ENCODE data around the gene ABRACL. TPM values are rescaled to one million over a fixed set of nuclear protein-coding genes. Genes with fewer than 3 reads are reported as not detected.

ABRACL gene
- 97.2 TPM for polyA plus RNA-seq
- long read RNA-seq, donor 1, transcript ABRACL-201 (3 exons, 845 nt), result major isoform, 41 of 41 reads
- long read RNA-seq, donor 1, partial matches to known transcripts, result 0 of 41 reads
- long read RNA-seq, donor 1, other reads (novel, unspliced or antisense), result 0 of 41 reads
- long read RNA-seq, donor 2, transcript ABRACL-201 (3 exons, 845 nt), result major isoform, 84 of 84 reads
- long read RNA-seq, donor 2, partial matches to known transcripts, result 0 of 84 reads
- long read RNA-seq, donor 2, other reads (novel, unspliced or antisense), result 0 of 84 reads
- long read RNA-seq, donor 3, transcript ABRACL-201 (3 exons, 845 nt), result major isoform, 123 of 133 reads
- long read RNA-seq, donor 3, partial matches to known transcripts, result 0 of 133 reads
- long read RNA-seq, donor 3, other reads (novel, unspliced or antisense), result 10 of 133 reads
- long read RNA-seq, donor 4, transcript ABRACL-201 (3 exons, 845 nt), result major isoform, 7 of 7 reads
- long read RNA-seq, donor 4, partial matches to known transcripts, result 0 of 7 reads
- long read RNA-seq, donor 4, other reads (novel, unspliced or antisense), result 0 of 7 reads
- long read RNA-seq, donor 5, transcript ABRACL-201 (3 exons, 845 nt), result major isoform, 29 of 29 reads
- long read RNA-seq, donor 5, partial matches to known transcripts, result 0 of 29 reads
- long read RNA-seq, donor 5, other reads (novel, unspliced or antisense), result 0 of 29 reads
- long read RNA-seq, donor 6, transcript ABRACL-201 (3 exons, 845 nt), result major isoform, 62 of 110 reads
- long read RNA-seq, donor 6, partial matches to known transcripts, result 46 of 110 reads
- long read RNA-seq, donor 6, other reads (novel, unspliced or antisense), result 0 of 110 reads
- long read RNA-seq, donor 7, transcript ABRACL-201 (3 exons, 845 nt), result major isoform, 33 of 33 reads
- long read RNA-seq, donor 7, partial matches to known transcripts, result 0 of 33 reads
- long read RNA-seq, donor 7, other reads (novel, unspliced or antisense), result 0 of 33 reads
- long read RNA-seq, donor 8, transcript ABRACL-201 (3 exons, 845 nt), result major isoform, 98 of 139 reads
- long read RNA-seq, donor 8, partial matches to known transcripts, result 39 of 139 reads
- long read RNA-seq, donor 8, other reads (novel, unspliced or antisense), result 0 of 139 reads
- long read RNA-seq, donor 9, transcript ABRACL-201 (3 exons, 845 nt), result major isoform, 69 of 82 reads
- long read RNA-seq, donor 9, partial matches to known transcripts, result 12 of 82 reads
- long read RNA-seq, donor 9, other reads (novel, unspliced or antisense), result 0 of 82 reads
- long read RNA-seq, donor 10, transcript ABRACL-201 (3 exons, 845 nt), result major isoform, 101 of 112 reads
- long read RNA-seq, donor 10, partial matches to known transcripts, result 0 of 112 reads
- long read RNA-seq, donor 10, other reads (novel, unspliced or antisense), result 9 of 112 reads
- long read RNA-seq, donor 11, transcript ABRACL-201 (3 exons, 845 nt), result major isoform, 67 of 68 reads
- long read RNA-seq, donor 11, partial matches to known transcripts, result 0 of 68 reads
- long read RNA-seq, donor 11, other reads (novel, unspliced or antisense), result 0 of 68 reads

GRCh38 chr6:139028658-139029469 lies at the start of gene ABRACL:
Gene ABRACL, plus strand, starts transcription at chr6:139028745. Its CDS starts 5,416 bp downstream, at chr6:139034161.
- WGBS (ENCODE audit: insufficient coverage, low lambda C conversion rate), result no CpG with 5 or more reads among the region's 77 CpGs
- peak; percentile 58 to 87 for DNase-seq

GRCh38 chr6:138979365-138979764 lies 49.2 kb upstream of the ABRACL start:
- Histone ChIP-seq H3K27ac (ENCODE audit: low read length) (no peak overlapping the region), H3K9me3 (ENCODE audit: control insufficient read depth, low read depth, low read length) (no peaks in the 10 kb centered on the region), H3K27me3 (ENCODE audit: control insufficient read depth, insufficient read depth, low read length) (no peaks in the 10 kb centered on the region), H3K4me1 (ENCODE audit: control insufficient read depth, insufficient read depth, low read length) (no peaks in the 10 kb centered on the region), H3K36me3 (ENCODE audit: control insufficient read depth, insufficient read depth, low read length) (no peaks in the 10 kb centered on the region), H3K4me3 (ENCODE audit: low read length) (no peak overlapping the region)
- no peak for DNase-seq
- 100% methylated on average over 1 of the region's 2 CpGs for WGBS (ENCODE audit: insufficient coverage, low lambda C conversion rate)

More at GRCh38 chr6:139028658-139029469, at the start of gene ABRACL:
- Histone ChIP-seq H3K27me3 (ENCODE audit: control insufficient read depth, insufficient read depth, low read length) (no peaks in the 10 kb centered on the region), H3K9me3 (ENCODE audit: control insufficient read depth, low read depth, low read length) (no peaks in the 10 kb centered on the region), H3K27ac (ENCODE audit: low read length) (peak within 1 kb of the TSS; percentile 92), H3K36me3 (ENCODE audit: control insufficient read depth, insufficient read depth, low read length) (peaks cover 5% of the 10 kb centered on the region), H3K4me3 (ENCODE audit: low read length) (peak within 1 kb of the TSS; percentile 89), H3K4me1 (ENCODE audit: control insufficient read depth, insufficient read depth, low read length) (peaks cover 4% of the 10 kb centered on the region)

GRCh38 chr6:138979813-138980668 lies 48.5 kb upstream of the ABRACL start:
- Histone ChIP-seq H3K27ac (ENCODE audit: low read length) (no peak overlapping the region), H3K4me1 (ENCODE audit: control insufficient read depth, insufficient read depth, low read length) (peaks cover under 1% of the 10 kb centered on the region), H3K36me3 (ENCODE audit: control insufficient read depth, insufficient read depth, low read length) (no peaks in the 10 kb centered on the region), H3K4me3 (ENCODE audit: low read length) (no peak overlapping the region), H3K9me3 (ENCODE audit: control insufficient read depth, low read depth, low read length) (no peaks in the 10 kb centered on the region), H3K27me3 (ENCODE audit: control insufficient read depth, insufficient read depth, low read length) (no peaks in the 10 kb centered on the region)
- no peak for DNase-seq
- WGBS (ENCODE audit: insufficient coverage, low lambda C conversion rate), result 94% methylated on average over 2 of the region's 5 CpGs

GRCh38 chr6:138981416-138981815 lies 47.1 kb upstream of the ABRACL start:
- Histone ChIP-seq H3K9me3 (ENCODE audit: control insufficient read depth, low read depth, low read length) (no peaks in the 10 kb centered on the region), H3K4me1 (ENCODE audit: control insufficient read depth, insufficient read depth, low read length) (peaks cover 10% of the 10 kb centered on the region), H3K4me3 (ENCODE audit: low read length) (no peak overlapping the region), H3K36me3 (ENCODE audit: control insufficient read depth, insufficient read depth, low read length) (no peaks in the 10 kb centered on the region), H3K27ac (ENCODE audit: low read length) (no peak overlapping the region), H3K27me3 (ENCODE audit: control insufficient read depth, insufficient read depth, low read length) (no peaks in the 10 kb centered on the region)
- 29% methylated on average over 1 of the region's 2 CpGs for WGBS (ENCODE audit: insufficient coverage, low lambda C conversion rate)
- DNase-seq, result no peak

GRCh38 chr6:138986578-138986977 lies 42.0 kb upstream of the ABRACL start:
- Histone ChIP-seq H3K27ac (ENCODE audit: low read length) (peak overlapping the region; percentile 73), H3K27me3 (ENCODE audit: control insufficient read depth, insufficient read depth, low read length) (no peaks in the 10 kb centered on the region), H3K36me3 (ENCODE audit: control insufficient read depth, insufficient read depth, low read length) (no peaks in the 10 kb centered on the region), H3K4me1 (ENCODE audit: control insufficient read depth, insufficient read depth, low read length) (peaks cover 20% of the 10 kb centered on the region), H3K4me3 (ENCODE audit: low read length) (peak overlapping the region; percentile 84), H3K9me3 (ENCODE audit: control insufficient read depth, low read depth, low read length) (no peaks in the 10 kb centered on the region)
- WGBS (ENCODE audit: insufficient coverage, low lambda C conversion rate), result 0% methylated on average over 1 of the region's 3 CpGs
- peak; percentile 13 to 76 for DNase-seq

- peak overlapping the region; percentile 73 for H3K27ac ChIP-seq (ENCODE audit: low read length)
- H3K9me3 ChIP-seq (ENCODE audit: control insufficient read depth, low read depth, low read length), result no peaks in the 10 kb centered on the region
- WGBS (ENCODE audit: insufficient coverage, low lambda C conversion rate), result 0% methylated on average over 2 of the region's 35 CpGs
- peak overlapping the region; percentile 84 for H3K4me3 ChIP-seq (ENCODE audit: low read length)
- peak in 1 of 2 donors; percentile 19 for DNase-seq
- peaks cover 20% of the 10 kb centered on the region for H3K4me1 ChIP-seq (ENCODE audit: control insufficient read depth, insufficient read depth, low read length)
- no peaks in the 10 kb centered on the region for H3K36me3 ChIP-seq (ENCODE audit: control insufficient read depth, insufficient read depth, low read length)
- H3K27me3 ChIP-seq (ENCODE audit: control insufficient read depth, insufficient read depth, low read length), result no peaks in the 10 kb centered on the region
These were observed 41.4 kb upstream of the ABRACL start for GRCh38 chr6:138987080-138987642.

GRCh38 chr6:138987643-138988468 lies 40.7 kb upstream of the ABRACL start, which contains the start of gene REPS1:
Gene REPS1, minus strand, starts transcription at chr6:138988253. Its CDS starts 571 bp downstream, at chr6:138987682.
- peak; percentile 87 to 90 for DNase-seq
- peak within 1 kb of the TSS; percentile 84 for H3K4me3 ChIP-seq (ENCODE audit: low read length)
- WGBS (ENCODE audit: insufficient coverage, low lambda C conversion rate), result no CpG with 5 or more reads among the region's 105 CpGs
- H3K27ac ChIP-seq (ENCODE audit: low read length), result peak within 1 kb of the TSS; percentile 84
- no peaks in the 10 kb centered on the region for H3K27me3 ChIP-seq (ENCODE audit: control insufficient read depth, insufficient read depth, low read length)
- no peaks in the 10 kb centered on the region for H3K9me3 ChIP-seq (ENCODE audit: control insufficient read depth, low read depth, low read length)
- H3K4me1 ChIP-seq (ENCODE audit: control insufficient read depth, insufficient read depth, low read length), result peaks cover 20% of the 10 kb centered on the region
- H3K36me3 ChIP-seq (ENCODE audit: control insufficient read depth, insufficient read depth, low read length), result no peaks in the 10 kb centered on the region

- peaks cover 20% of the 10 kb centered on the region for H3K4me1 ChIP-seq (ENCODE audit: control insufficient read depth, insufficient read depth, low read length)
- no peak for DNase-seq
- peak overlapping the region; percentile 26 for H3K27ac ChIP-seq (ENCODE audit: low read length)
- H3K27me3 ChIP-seq (ENCODE audit: control insufficient read depth, insufficient read depth, low read length), result no peaks in the 10 kb centered on the region
- peak overlapping the region; percentile 84 for H3K4me3 ChIP-seq (ENCODE audit: low read length)
- WGBS (ENCODE audit: insufficient coverage, low lambda C conversion rate), result no CpG with 5 or more reads among the region's 11 CpGs
- H3K9me3 ChIP-seq (ENCODE audit: control insufficient read depth, low read depth, low read length), result no peaks in the 10 kb centered on the region
- H3K36me3 ChIP-seq (ENCODE audit: control insufficient read depth, insufficient read depth, low read length), result no peaks in the 10 kb centered on the region
These were observed 40.1 kb upstream of the ABRACL start for GRCh38 chr6:138988469-138988834.

Data from large intestine (tissue), 12 donors.